Inflammatory macrophage treated with lipopolysaccharide for 1 hour (primary cell): Measurements from ENCODE around the gene KLHL18.
"Not testable (repeated sequence)": the region's sequence is repeated elsewhere in the genome, so short reads cannot be mapped to it uniquely, and the experiment has no call there.

Experiments
- DNase-seq, 2 donors: peaks; one replicate each; pipeline ENCODE4 v3.0.0-alpha.2; 2020 to 2022

KLHL18 gene

DNA sequence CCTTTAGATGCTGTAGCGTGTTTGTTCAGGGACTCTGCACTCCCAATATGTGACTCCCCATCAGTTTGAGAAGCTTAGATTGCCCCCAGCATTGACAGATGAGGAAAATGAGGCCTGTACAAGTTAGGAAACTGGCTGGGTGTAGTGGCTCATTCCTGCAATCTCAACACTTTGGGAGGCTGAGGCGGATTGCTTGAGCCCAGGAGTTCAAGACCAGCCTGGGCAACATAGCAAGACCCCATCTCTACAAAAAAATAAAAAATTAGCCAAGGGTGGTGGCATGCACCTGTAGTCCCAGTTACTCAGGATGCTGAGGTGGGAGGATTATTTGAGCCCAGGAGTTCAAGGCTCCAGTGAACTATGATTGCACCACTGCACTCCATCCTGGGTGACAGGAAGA is 84.1 kb downstream of the KLHL18 start:
- no peak for DNase-seq

DNA sequence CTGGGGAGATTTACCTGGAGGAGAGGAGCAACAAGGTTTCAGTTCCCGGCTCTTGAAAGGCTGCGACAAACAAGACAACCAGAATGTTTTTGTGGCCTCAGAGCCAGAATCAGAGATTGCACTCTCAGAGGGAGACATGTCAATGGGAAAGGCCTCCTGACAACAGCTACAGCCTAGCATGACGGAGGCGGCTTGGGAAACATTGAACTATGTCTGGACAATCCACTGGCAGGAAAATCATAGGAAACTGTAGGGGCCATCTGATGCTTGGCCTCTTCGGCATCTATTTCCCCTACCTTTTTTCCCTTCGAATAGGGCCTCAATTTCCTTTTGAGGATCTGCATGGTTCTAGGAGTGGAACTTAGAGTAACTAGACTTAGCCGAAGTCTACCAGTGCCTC is 84.9 kb downstream of the KLHL18 start:
- no peak for DNase-seq

DNA sequence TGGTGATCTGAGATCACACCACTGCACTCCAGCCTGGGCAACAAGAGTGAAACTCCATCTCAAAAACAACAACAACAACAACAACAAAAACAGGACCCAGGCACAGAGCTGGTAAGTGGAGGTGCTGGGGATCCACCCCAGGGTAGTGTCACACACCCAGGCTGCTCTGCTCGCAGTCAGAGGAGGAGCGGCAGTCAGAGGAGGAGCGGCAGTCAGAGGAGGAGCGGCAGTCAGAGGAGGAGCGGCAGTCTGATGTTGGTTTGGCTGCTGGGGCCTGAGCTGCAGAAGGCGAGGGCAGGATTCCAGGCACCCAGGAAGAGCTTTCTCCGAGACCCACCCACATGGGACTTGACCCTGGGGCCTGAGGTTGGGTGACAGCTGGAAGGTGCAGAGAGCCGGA is 87.3 kb downstream of the KLHL18 start:
- DNase-seq = not testable (repeated sequence)

DNA sequence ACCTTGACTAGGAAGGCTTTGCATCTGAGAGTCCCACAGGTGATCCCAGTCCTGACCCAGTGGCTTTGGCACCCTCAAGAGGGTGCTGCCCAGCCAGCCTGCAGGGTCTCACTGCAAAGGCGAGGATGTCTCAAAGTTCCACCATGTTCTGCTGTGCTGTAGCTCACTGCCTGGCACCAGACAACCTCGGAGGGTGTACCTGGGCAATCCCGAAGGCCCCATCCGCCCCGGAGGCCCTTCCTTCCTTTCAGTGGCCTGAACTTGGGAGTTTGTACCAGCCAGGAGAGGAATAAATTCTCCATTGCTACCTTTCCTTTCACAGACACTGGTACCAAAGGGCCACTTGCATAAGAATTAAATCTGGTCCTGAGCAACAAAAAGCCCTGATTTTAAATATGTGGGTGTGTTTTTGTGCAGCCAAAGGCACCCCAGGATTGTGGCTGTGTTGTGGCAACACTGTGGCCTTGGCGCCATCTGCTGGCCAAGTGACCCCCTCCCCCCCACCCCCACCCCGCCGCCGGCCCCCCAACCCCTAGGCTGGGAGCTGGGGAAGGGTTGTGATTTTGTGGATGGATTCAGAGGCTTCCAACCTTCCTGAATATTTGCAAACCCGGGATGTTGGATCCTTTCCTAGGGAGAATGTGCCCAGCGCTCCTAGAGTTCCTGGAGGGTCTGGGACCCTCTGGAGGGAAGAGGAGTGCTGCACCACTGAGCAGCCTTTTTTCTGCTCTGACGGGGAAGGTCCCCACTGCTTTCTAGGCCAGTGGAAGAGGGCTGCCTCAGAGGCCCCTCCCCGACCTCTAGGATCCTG is 88.3 kb downstream of the KLHL18 start:
- DNase-seq = peak in 1 of 2 donors; percentile 29

DNA sequence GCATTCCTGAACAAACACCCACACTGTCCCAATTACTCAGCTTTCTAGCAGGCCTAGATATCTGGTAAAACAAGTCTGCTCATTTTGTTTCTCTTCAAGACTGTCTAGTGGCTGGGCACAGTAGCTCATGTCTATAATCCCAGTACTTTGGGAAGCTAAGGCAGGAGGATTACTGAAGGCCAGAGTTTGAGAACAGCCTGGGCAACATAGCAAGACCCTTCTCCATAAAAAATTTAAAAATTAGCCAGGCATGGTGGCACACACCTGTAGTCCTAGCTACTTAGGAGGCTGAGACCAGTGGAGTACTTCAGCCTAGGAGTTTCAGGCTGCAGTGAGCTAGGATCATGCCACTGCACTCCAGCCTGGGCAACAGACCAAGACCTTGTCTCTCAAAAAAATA is 91.8 kb downstream of the KLHL18 start:
- DNase-seq = no peak

DNA sequence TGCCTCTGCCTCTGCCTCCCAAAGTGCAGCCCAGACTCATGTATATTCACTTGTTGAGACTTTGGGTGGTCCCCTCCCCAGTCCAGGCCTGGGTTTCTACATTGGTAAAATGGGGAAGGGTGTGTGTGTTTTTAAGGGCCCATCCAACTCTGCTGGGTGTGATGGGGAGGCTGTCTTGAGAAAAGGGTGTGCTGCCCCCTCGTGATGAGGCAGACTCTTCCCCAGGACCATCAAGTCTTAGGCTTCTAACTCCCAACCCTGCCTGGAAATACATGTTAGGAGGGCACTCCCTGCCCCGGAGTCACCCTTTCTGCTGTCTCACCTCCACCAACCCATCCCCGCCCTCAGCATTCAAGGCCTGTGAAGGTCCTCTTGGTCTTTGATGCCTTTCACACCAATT is 93.6 kb downstream of the KLHL18 start:
- DNase-seq = no peak

DNA sequence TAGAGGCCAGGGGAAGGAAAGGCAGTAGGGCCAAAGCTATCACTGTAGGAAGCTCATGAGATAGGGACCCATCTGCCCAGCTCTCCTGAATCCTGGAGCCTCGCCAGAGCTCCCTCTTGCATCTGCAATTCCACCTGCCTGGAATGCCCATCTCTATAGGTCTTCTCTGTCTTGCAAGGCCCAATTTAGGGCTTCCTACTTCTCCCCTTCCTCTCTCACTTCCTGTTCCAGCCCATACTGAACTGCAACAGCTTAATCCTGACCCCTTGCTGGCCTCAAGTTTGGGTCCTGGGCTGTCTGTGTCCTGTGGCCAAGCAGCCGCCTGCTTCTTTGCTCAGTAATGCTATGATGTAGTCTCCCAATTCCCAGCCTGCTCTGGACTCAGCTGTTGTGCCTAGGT is 94.4 kb downstream of the KLHL18 start:
- DNase-seq = peak in 1 of 2 donors; percentile 32

DNA sequence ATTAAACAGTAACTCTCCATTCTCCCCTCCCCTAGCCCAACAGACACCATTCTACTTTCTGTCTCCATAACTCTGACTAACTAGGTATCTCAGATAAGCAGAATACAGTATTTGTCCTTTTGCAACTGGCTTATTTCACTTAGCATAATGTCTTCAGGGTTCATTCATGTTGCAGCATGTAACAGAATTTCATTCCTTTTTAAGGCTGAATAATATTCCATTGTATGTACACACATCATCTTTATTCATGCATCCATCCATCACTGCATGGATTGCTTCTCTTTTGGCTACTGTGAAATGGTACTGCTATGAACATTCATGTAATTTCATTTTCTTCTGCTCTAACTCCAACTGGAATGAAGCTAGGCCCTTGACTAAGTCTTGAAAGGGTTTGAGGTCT is 96.1 kb downstream of the KLHL18 start:
- no peak for DNase-seq

DNA sequence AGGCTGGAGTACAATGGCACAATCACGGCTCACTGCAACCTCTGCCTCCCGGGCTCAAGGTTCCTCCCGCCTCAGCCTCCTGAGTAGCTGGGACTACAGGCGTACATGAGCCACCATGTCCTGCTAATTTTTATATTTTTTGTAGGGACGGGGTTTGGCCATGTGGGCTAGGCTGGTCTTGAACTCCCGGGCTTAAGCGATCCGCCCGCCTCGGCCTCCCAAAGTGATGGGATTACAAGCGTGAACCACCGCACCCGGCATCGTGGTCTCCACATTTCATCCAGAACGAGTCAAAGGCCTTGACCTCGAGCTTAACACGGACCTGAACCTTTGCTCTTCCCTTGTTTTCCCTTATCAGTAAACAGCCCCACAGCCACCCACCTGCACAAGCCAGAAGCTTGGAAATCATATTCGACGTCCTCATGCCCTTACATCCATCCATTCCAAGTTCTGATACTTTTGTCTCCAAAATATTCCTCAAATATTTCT is 96.7 kb downstream of the KLHL18 start:
- DNase-seq = no peak

DNA sequence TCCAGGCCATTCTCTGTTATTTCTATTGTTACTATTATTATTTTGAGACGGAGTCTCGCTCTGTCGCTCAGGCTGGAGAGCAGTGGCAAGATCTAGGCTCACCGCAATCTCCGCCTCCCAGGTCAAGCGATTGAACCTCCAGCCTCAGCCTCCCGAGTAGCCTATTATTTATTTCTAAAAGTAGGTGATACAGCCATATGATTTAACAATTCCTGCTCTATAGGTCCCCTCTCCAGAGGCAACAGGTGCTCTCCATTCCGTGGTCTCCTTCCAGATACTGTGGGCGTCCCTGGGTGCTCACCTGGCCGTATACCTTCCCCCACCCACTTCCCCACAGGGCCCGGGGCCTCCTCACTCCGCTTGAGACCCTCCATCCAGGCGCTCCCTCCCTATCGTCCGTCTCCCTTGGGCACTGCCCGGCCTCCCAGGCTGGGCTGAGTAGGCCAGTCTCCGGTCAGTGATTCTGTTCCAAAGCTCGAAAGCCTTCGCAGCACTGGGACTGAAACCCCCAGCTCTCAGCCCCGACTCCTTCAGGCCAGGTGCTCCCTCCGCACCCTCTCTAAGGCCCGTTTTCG is 97.4 kb downstream of the KLHL18 start:
- no peak for DNase-seq

DNA sequence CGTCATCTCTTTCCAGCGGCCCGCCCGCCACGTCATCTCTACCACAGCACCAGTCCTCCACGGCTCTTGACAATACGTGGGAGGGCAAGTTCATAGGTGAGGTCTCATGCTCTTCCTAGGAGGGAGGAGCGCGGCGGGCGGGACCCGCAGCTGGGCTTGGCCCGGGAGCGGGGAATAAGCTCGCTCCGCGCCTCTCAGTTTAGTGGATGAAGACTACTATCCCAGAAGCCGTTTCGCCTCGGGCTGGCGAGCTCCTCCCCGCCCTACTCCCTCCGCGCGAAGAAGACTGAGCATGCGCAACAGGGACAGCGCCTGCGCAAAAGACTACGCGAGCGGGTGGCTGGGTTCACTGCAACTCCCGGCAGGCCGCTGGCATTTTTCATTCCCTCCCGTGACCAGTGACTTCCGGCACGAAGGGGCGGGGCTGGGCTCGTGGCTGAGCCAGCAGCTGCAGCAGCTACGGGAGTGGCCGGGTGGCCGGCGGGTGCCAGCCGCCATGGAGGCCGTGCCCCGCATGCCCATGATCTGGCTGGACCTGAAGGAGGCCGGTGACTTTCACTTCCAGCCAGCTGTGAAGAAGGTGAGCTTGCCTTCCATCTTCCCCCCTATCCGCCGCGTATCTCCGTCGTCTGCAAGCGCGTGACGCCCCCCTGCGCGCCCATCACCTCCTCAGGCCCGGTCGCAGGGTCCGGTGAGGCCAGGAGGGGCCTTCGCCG is 98.0 kb downstream of the KLHL18 start, which contains the start of gene PTPN23:
PTPN23 (plus strand) TSS at position 421 of the 716 bp plus-strand sequence; CDS start at position 497, 76 bp downstream.
- DNase-seq = peak; percentile 98 to 99

DNA sequence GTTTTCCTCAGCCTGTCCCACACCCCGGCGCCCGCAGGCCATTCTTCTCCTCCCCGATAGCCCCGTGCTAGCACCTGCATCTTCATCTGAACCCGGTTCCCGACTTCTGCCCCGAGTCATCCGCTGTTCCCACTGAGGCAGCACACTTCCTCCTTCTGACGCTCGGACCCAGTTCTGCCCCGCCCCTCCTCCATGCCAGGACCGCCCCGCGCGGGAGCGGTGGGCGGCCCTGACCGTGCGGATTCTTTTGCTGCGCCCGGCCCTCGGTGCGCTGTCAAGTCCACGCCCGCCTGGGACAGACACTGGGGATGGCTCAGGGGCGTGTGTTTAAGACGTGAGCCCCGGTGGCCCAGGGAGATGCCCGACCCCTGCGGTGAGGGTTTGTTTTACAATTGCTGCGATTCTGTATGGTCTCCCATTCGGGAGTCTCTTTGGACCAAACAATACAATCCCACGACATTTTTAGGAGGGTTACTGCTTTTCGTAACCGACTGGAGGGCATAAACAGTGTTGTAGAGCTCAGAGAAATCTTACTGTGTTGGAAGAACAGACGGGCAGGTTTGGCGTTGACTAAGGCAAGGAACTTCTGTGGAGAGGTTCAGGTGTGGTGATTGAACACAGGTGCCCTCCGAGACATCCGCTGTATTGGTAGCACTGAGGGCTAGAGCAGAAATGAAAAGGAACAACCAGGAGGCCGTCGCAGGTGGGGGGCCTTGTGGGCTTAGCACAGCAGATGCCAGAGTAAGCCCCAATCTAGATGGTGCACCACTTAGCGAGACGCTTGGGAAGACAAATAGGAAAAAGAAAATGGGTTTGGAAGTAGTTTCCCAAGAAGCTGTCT is 98.8 kb downstream of the KLHL18 start:
- DNase-seq = peak; percentile 85 to 89

DNA sequence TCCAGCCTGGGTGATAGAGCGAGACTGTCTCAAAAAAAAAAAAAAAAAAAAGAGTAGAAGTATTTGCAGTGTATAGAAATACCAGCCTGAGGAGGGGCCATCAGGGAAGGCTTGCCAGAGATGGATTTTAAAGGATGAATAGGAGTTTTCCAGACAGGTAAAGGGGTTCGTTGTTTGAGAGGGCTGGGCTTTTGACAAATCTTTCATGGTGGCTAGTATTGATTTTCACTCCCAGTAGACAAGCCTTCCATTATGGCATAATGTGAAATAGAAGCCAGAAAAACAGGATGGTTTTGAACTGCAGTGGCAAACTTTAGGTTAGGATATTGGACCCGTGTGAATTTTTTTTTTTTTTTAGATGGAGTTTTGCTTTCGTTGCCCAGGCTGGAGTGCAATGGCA is 101.7 kb downstream of the KLHL18 start:
- no peak for DNase-seq

DNA sequence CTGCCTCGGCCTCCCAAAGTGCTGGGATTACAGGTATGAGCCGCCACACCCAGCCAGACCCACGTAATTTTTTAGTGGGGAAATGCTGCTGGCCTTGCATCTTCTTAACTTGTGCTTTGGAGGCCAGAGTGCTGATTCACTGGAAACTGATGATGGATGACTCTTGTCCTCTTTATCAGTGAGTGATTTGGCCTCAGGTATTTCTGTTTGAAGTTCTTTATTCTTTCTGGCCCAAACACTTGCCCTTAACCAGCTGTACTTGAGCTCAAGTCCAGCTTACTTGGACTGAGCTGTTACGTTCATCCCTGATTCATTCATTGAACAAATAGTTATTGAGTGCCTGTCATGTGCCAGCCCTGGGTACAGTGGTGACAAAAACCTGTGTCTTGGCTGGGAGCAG is 102.3 kb downstream of the KLHL18 start:
- no peak for DNase-seq

DNA sequence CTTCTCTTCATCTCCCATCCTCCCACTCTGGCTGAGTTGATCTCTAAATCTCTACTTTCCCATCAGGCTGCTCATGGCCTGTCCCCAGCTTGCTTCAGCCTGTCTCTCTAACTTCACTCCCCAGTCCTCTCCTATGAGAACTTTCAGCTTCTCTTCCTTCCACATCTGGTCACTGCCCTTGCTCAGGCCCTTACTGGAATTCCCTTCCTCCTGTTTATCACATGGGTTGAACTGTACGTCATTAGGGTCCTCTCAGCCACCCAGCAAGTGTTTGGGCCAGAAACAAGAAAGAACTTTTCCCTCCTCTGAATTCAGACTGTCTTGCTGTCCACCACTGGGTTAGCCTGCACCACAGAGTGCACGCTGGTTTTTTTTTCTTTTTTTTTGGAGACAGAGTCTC is 103.1 kb downstream of the KLHL18 start:
- DNase-seq = no peak

DNA sequence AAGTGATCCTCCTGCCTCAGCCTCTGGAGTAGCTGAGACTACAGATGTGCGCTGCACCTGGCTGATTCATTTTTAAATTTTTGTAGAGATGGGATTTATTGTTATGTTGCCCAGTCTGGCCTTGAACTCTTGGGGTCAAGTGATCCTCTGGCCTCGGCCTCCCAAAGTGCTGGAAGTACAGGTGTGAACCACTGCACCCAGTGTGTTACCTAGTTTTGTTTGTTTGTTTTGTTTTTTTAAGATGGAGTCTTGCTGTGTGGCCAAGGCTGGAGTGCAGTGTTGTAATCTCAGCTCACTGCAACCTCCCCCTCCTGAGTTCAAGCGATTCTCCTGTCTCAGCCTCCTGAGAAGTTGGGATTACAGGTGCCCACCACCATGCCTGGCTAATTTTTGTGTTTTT is 110.2 kb downstream of the KLHL18 start:
- DNase-seq = no peak

DNA sequence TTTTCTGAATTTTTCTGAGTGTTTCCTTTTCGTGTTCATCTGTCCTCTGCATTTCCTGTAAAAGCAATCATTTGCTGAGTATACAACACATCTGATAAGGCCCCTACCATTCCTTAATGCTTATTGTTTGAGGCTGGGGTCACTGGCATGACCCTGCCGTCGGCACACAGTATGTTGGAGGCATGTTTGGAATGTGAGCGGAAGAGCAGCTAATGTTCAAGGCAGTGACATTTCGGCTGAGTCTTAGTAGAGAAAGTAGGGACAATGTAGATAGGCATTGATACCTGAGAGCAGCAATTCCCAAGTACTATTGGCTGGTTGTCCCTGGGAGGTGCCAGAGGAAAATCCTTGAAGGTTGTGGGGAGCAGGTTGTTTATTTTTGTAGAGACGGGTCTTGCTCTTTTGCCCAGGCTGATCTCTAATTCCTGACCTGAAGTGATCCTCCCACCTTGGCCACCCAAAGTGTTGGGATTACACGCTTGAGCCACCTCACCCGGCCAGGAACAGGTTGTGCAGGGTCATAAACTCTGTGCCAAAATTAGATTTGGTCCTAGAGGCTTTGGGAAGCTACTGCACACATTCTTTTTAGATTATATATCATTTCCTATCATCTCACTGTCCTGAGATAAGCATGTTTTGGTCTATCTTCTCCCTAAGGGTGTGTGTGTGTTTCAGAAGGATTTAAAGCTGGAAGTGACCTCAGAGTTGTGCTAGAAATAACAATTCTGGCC is 111.6 kb downstream of the KLHL18 start:
- no peak for DNase-seq

DNA sequence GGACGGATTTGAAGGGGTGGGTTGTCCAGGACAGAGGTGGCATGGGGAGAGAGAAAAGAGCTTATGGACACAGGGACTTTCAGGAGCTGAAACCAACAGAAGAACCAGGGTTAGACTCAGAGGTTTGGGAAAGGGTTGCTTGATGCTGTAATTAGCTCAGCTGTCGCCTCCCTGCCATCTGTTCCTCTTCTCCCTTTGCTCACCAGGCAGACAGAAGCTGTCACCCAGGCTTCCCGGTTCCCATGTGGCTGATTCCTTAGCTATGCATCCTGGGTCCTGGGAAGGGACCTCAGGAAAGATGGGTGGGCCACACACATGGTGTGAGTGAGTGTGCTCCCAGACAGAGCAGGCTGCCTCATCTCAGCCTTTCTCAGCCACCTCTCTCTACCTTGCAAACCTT is 112.1 kb downstream of the KLHL18 start:
- DNase-seq = no peak
